HCT116 (cell line): ENCODE results near the gene PPP1R27. TPM values are rescaled to one million over a fixed set of nuclear protein-coding genes. Genes with fewer than 3 reads are reported as not detected.

ENCODE experiments used
- ATAC-seq: fragments of 200-7000 bp; cut with Tn5 transposase; 2 replicates; pipeline ENCODE4 v1.9.1; 2020; ENCODE audit warnings: mild to moderate bottlenecking, moderate library complexity
- BruUV-seq: library from RNA; stranded (reverse); fragments of 400-500 nt; replicated peaks from 2 replicates; lab custom pipeline; 2021; lab: Mats Ljungman, UMichigan
- CTCF ChIA-PET: fragments of 300-600 bp; sonication (Branson Sonifier 250); formaldehyde crosslinking; loops from one replicate; lab custom pipeline; 2021; ENCODE audit warnings: antibody characterized with exemption; lab: Charles Lee
- POLR2A ChIA-PET: fragments of 300-600, 350-600 bp; sonication (Branson Sonifier 250); formaldehyde crosslinking; loops from one replicate; lab custom pipeline; 2021; ENCODE audit warnings: antibody characterized with exemption; lab: Charles Lee
- RAD21 ChIA-PET, 2 experiments: fragments of 300-600 bp; sonication (Branson Sonifier 250); formaldehyde crosslinking; loops; one replicate each; lab custom pipeline; 2023; ENCODE audit warnings: low total read pairs in 2 of 2; ENCODE audit not compliant: uncharacterized antibody in 2 of 2, unreplicated experiment in 2 of 2, low non-redundant PET in 1 of 2; lab: Charles Lee
- DNase-seq: peaks from one replicate; pipeline ENCODE4 v3.0.0-alpha.2; 2010; ENCODE audit warnings: low read depth, low spot score
- H2AFZ ChIP-seq: fragments of 200-600 bp; shearing (Covaris generic), sonication (generic); 2 replicates; pipeline ENCODE4 v1.6.1; 2017; ENCODE audit warnings: low read depth, mixed run types, mixed read lengths, antibody characterized with exemption, low read length; ENCODE audit not compliant: poor library complexity, severe bottlenecking
- H3K27ac ChIP-seq: 2 replicates; pipeline ENCODE4 v1.5.1; 2012; ENCODE audit warnings: low read depth, low read length
- H3K27me3 ChIP-seq: fragments of 200-600 bp; sonication (generic); 2 replicates; pipeline ENCODE4 v1.6.1; 2016; ENCODE audit warnings: mixed run types, low read length, mixed read lengths; ENCODE audit not compliant: insufficient read depth
- H3K36me3 ChIP-seq, 2 experiments: fragments of 200-500 bp in 1 of 2; fragments of 200-600 bp in 1 of 2; sonication (Bioruptor generic) in 1 of 2; sonication (generic) in 1 of 2; 2 replicates each; pipeline versions ENCODE4 v1.5.1 to v1.6.1; 2014 to 2016; ENCODE audit warnings: low read length in 2 of 2, inconsistent platforms in 1 of 2, mixed read lengths in 1 of 2, mixed run types in 1 of 2; ENCODE audit not compliant: insufficient read depth in 2 of 2, control insufficient read depth in 1 of 2
- H3K4me1 ChIP-seq, 2 experiments: fragments of 200-600 bp in 1 of 2; sonication (generic) in 1 of 2; 2 replicates each; pipeline versions ENCODE4 v1.5.1 to v1.6.1; 2012 to 2017; ENCODE audit warnings: low read length in 2 of 2, inconsistent platforms in 1 of 2, mild to moderate bottlenecking in 1 of 2, mixed read lengths in 1 of 2, mixed run types in 1 of 2, moderate library complexity in 1 of 2; ENCODE audit not compliant: insufficient read depth in 2 of 2, control insufficient read depth in 1 of 2
- H3K4me2 ChIP-seq: fragments of 200-600 bp; sonication (generic); 2 replicates; pipeline ENCODE4 v1.6.1; 2017; ENCODE audit warnings: mixed run types, low read length, mixed read lengths
- H3K4me3 ChIP-seq, 2 experiments: fragments of 200-600 bp in 1 of 2; sonication (generic) in 1 of 2; replicated peaks in 1 of 2; 2 replicates each; pipeline ENCODE4 v1.5.1; 2011 to 2016; ENCODE audit warnings: low read length in 2 of 2, control low read depth in 1 of 2, low read depth in 1 of 2, mild to moderate bottlenecking in 1 of 2, mixed read lengths in 1 of 2, mixed run types in 1 of 2
- H3K79me2 ChIP-seq: fragments of 200-600 bp; sonication (generic); 2 replicates; pipeline ENCODE4 v1.6.1; 2017; ENCODE audit warnings: mild to moderate bottlenecking, mixed run types, low read length, moderate library complexity, mixed read lengths; ENCODE audit not compliant: insufficient read depth
- H3K9ac ChIP-seq: fragments of 200-600 bp; sonication (generic); 2 replicates; pipeline ENCODE4 v1.6.1; 2016; ENCODE audit warnings: low read length, mixed read lengths
- H3K9me2 ChIP-seq: fragments of 200-600 bp; sonication (generic), shearing (Covaris generic); 2 replicates; pipeline ENCODE4 v1.6.1; 2017; ENCODE audit warnings: mixed run types, mild to moderate bottlenecking, moderate library complexity; ENCODE audit not compliant: insufficient read depth
- H3K9me3 ChIP-seq, 2 experiments: fragments of 200-500 bp in 1 of 2; fragments of 200-600 bp in 1 of 2; sonication (Bioruptor generic) in 1 of 2; sonication (generic) in 1 of 2; 2 replicates each; pipeline ENCODE4 v1.6.1; 2014 to 2017; ENCODE audit warnings: low read length in 2 of 2, mixed read lengths in 2 of 2, inconsistent platforms in 1 of 2, low read depth in 1 of 2, mild to moderate bottlenecking in 1 of 2, mixed run types in 1 of 2, moderate library complexity in 1 of 2; ENCODE audit not compliant: control insufficient read depth in 1 of 2, insufficient read depth in 1 of 2
- H4K20me1 ChIP-seq: fragments of 200-600 bp; sonication (generic), shearing (Covaris generic); 2 replicates; pipeline ENCODE4 v1.6.1; 2017; ENCODE audit warnings: mixed run types, mild to moderate bottlenecking, moderate library complexity; ENCODE audit not compliant: insufficient read depth
- CEBPB ChIP-seq: IDR thresholded peaks from 2 replicates; pipeline ENCODE4 v1.6.1; 2012; ENCODE audit warnings: low read depth
- CTCF ChIP-seq, 3 experiments: fragments of 200-600 bp in 1 of 3; sonication (generic) in 1 of 3; IDR thresholded peaks in 2 of 3; conservative IDR thresholded peaks in 1 of 3; 2 replicates each; pipeline ENCODE4 v1.5.1; 2012 to 2017; ENCODE audit warnings: low read depth in 2 of 3, low read length in 2 of 3, antibody characterized with exemption in 1 of 3, borderline replicate concordance in 1 of 3, control low read depth in 1 of 3, mild to moderate bottlenecking in 1 of 3, mixed read lengths in 1 of 3, mixed run types in 1 of 3, moderate library complexity in 1 of 3; ENCODE audit not compliant: insufficient read depth in 1 of 3
- ELF1 ChIP-seq: IDR thresholded peaks from 2 replicates; pipeline ENCODE4 v1.6.1; 2012; ENCODE audit warnings: low read depth, borderline replicate concordance
- EZH2 ChIP-seq: fragments of 200-600 bp; sonication (generic); IDR thresholded peaks from 2 replicates; pipeline ENCODE4 v1.6.1; 2017; ENCODE audit warnings: antibody characterized with exemption, mixed run types
- JUND ChIP-seq: IDR thresholded peaks from 2 replicates; pipeline ENCODE4 v1.6.1; 2012
- POLR2AphosphoS5 ChIP-seq: IDR thresholded peaks from 2 replicates; pipeline ENCODE4 v1.6.1; 2011; ENCODE audit warnings: mild to moderate bottlenecking, low read depth, low read length, moderate library complexity
- SP1 ChIP-seq: IDR thresholded peaks from 2 replicates; pipeline ENCODE4 v1.6.1; 2012; ENCODE audit warnings: low read depth
- TCF7L2 ChIP-seq: IDR thresholded peaks from 2 replicates; pipeline ENCODE4 v1.7.0; 2011; ENCODE audit warnings: borderline replicate concordance, inconsistent platforms; ENCODE audit not compliant: insufficient read depth, insufficient read length; ENCODE audit errors: extremely low read depth
- YY1 ChIP-seq: IDR thresholded peaks from 2 replicates; pipeline ENCODE4 v1.6.1; 2011; ENCODE audit warnings: low read length, low read depth, moderate library complexity, mild to moderate bottlenecking; ENCODE audit not compliant: insufficient replicate concordance; ENCODE audit errors: extremely low read depth
- intact Hi-C: fragments of 100-400 bp; cut with micrococcal nuclease; formaldehyde crosslinking; loops from 2 replicates; pipeline ENCODE4 v1.10.0; 2022
- total RNA-seq: library from RNA; stranded (reverse); gene quantifications from one replicate; pipeline ENCODE4 v1.2.1, GENCODE V29; 2021; ENCODE audit not compliant: unreplicated experiment

PPP1R27 gene
- total RNA-seq, 1 experiment from 2014 or later, result not detected

- Histone ChIP-seq H3K4me3 (no peak overlapping the region), H3K27me3 (peaks cover 13% of the 10 kb centered on the region; the same call in 1 of the 2 replicates)
- no peak for ATAC-seq
- RAD21 ChIA-PET, result no interaction called here
- BruUV-seq, result no TSS peak
- no peak for TF ChIP-seq SP1
- TF ChIP-seq YY1, result no peak
- no peak for TF ChIP-seq EZH2
- TF ChIP-seq ELF1, result no peak
- TF ChIP-seq POLR2AphosphoS5, result no peak
- TF ChIP-seq, all 23 proteins: peak for 0
- H3K79me2 ChIP-seq, result no peaks in the 10 kb centered on the region
- no peak overlapping the region for H3K27ac ChIP-seq
- intact Hi-C loops, result no loop called here
- no peak for DNase-seq
- H3K9me3 ChIP-seq, result no peaks in the 10 kb centered on the region
- H4K20me1 ChIP-seq, result no peaks in the 10 kb centered on the region
- H3K9me2 ChIP-seq, result no peaks in the 10 kb centered on the region
- H2AFZ ChIP-seq, result no peak overlapping the region
- ChIA-PET CTCF (no interaction called here), POLR2A (no interaction called here)
- H3K36me3 ChIP-seq, result no peaks in the 10 kb centered on the region
- peaks cover 0 to 11% of the 10 kb centered on the region in 2 experiments; a peak in 2 of 4 replicates for H3K4me1 ChIP-seq
- no peak overlapping the region for H3K9ac ChIP-seq
- no peak overlapping the region for H3K4me2 ChIP-seq
Measured at GRCh38 chr17:81810892-81811704, 23.8 kb downstream of the PPP1R27 start.

- Histone ChIP-seq H3K36me3 (no peaks in the 10 kb centered on the region), H3K27ac (no peak overlapping the region), H4K20me1 (no peaks in the 10 kb centered on the region), H3K4me2 (no peak overlapping the region), H2AFZ (no peak overlapping the region), H3K27me3 (peaks cover 13% of the 10 kb centered on the region; the same call in 1 of the 2 replicates), H3K79me2 (no peaks in the 10 kb centered on the region), H3K9me3 (no peaks in the 10 kb centered on the region), H3K4me3 (no peak overlapping the region), H3K4me1 (peaks cover 0 to 8% of the 10 kb centered on the region in 2 experiments; a peak in 2 of 4 replicates), H3K9me2 (no peaks in the 10 kb centered on the region), H3K9ac (no peak overlapping the region)
- ATAC-seq (no peak), DNase-seq (no peak)
- ChIA-PET RAD21 (no interaction called here), POLR2A (no interaction called here), CTCF (no interaction called here)
- no TSS peak for BruUV-seq
- intact Hi-C loops, result no loop called here
- TF ChIP-seq CTCF (IDR thresholded peaks at IDR 0.05 in 2 of 3, conservative IDR thresholded peaks at IDR 0.05 in 1 of 3; ENCODE audit: borderline replicate concordance in 1 of 3, insufficient read depth in 1 of 3, low read depth in 2 of 3, low read length in 2 of 3) (no peak), JUND (no peak), CEBPB (no peak), TCF7L2 (no peak), YY1 (no peak)
Measured at GRCh38 chr17:81810476-81810875, 24.4 kb downstream of the PPP1R27 start.
